Ovary (tissue), 9 donors: ENCODE measurements around the gene HIPK2. TPM values are rescaled to one million over a fixed set of nuclear protein-coding genes. Genes with fewer than 3 reads are reported as not detected.

Source experiments
- DNase-seq, 5 donors: peaks; one replicate each; pipeline ENCODE4 v3.0.0-alpha.2; 2019 to 2020
- H3K27ac ChIP-seq, 2 donors: fragments of 200-600 bp; one replicate each; pipeline versions ENCODE4 v1.5.1 to v1.8.0; 2019 to 2022
- H3K27me3 ChIP-seq: fragments of 200-600 bp; one replicate; pipeline ENCODE4 v1.8.0; 2022
- H3K36me3 ChIP-seq: fragments of 200-600 bp; sonication (generic); one replicate; pipeline ENCODE4 v1.5.1; 2019
- H3K4me1 ChIP-seq: one replicate; pipeline ENCODE4 v1.8.1; 2013; ENCODE audit warnings: mild to moderate bottlenecking, moderate library complexity; ENCODE audit not compliant: insufficient read depth
- H3K4me3 ChIP-seq: fragments of 200-600 bp; sonication (generic); one replicate; pipeline ENCODE4 v1.5.1; 2017
- H3K9me3 ChIP-seq, 2 donors: fragments of 200-600 bp in 1 of 2; sonication (generic) in 1 of 2; one replicate each; pipeline versions ENCODE4 v1.5.1 to v1.8.1; 2013 to 2019; ENCODE audit warnings: mild to moderate bottlenecking in 1 of 2, moderate library complexity in 1 of 2
- EP300 ChIP-seq: sonication (generic); formaldehyde crosslinking; IDR thresholded peaks from one replicate; pipeline ENCODE4 v1.6.1; 2017; ENCODE audit warnings: antibody characterized with exemption
- POLR2A ChIP-seq: fragments of 450-650 bp; IDR thresholded peaks from one replicate; pipeline ENCODE4 v1.6.1; 2017; ENCODE audit warnings: antibody characterized with exemption, mild to moderate bottlenecking, moderate library complexity
- WGBS, 3 donors: extraction: QIAGEN DNeasy Blood & Tissue Kit in 1 of 3; methylation state at CpG; one replicate each; pipeline versions ENCODE4 v1.1.5 to v1.1.7; 2013 to 2017; 5-methylcytosine and 5-hydroxymethylcytosine counted together
- intact Hi-C, 4 donors: fragments of 100-400 bp; cut with DNase I; formaldehyde crosslinking; loops; one replicate each; pipeline versions ENCODE4 v1.11.0 to v1.15.1; 2022 to 2023
- polyA plus RNA-seq, 2 donors: library from polyadenylated mRNA; stranded (reverse); fragments of 200-250 nt in 1 of 2; fragments of 350-450 nt in 1 of 2; fragmentation: Illumina TruSeq in 1 of 2; extraction: RNeasy Lipid Tissue Mini Kit (QIAGEN cat#74804) in 1 of 2; gene quantifications; one replicate each; pipeline ENCODE4 v1.2.3, GENCODE V29; 2013 to 2014
- total RNA-seq, 7 donors: library from RNA; depleted of rRNA in 2 of 7; stranded (reverse); fragments of >200 nt in 2 of 7; fragmentation: NEBNext Ultra II Directional in 3 of 7; extraction: Animal tissue kit (Norgen Biotek cat#: 25700) in 3 of 7; gene quantifications; one replicate each; pipeline versions ENCODE4 v1.1.0 to v1.2.4, GENCODE V29; 2016 to 2023
- TF ChIP-seq, protein P1 (sequence below), 3 donors: fragments of 450-650 bp in 2 of 3; fragments of 200-600 bp in 1 of 3; IDR thresholded peaks; one replicate each; pipeline versions ENCODE4 v1.5.1 to v1.8.0; 2016 to 2022; ENCODE audit warnings: antibody characterized with exemption in 3 of 3, mild to moderate bottlenecking in 1 of 3
- donor health status: DM: no; HTN: no; CAD: no; lungs with moderate emphysema.
- donor health status: DM: no; HTN: no; CAD: no.
- donor health status: Bipolar disorder and iron deficiency.
- donor health status: DM: yes; HTN: yes; CAD: no.
- donor health status: DM: no; HTN: no; CAD: no.
- donor health status: DM: yes; HTN: yes; CAD: no.

The HIPK2 gene
- total and polyA plus RNA-seq, 9 donors: 7.3 to 38.4 (median 28.1) TPM

- intact Hi-C loops: no loop called here
- no peaks in the 10 kb centered on the region for H3K27me3 ChIP-seq
- no peak overlapping the region for H3K27ac ChIP-seq
- WGBS, 3 donors: 87 to 93% (median 90%) methylated on average over 14 of the region's 14 CpGs
- H3K9me3 ChIP-seq: no peaks in the 10 kb centered on the region
- TF ChIP-seq, protein P1, sequence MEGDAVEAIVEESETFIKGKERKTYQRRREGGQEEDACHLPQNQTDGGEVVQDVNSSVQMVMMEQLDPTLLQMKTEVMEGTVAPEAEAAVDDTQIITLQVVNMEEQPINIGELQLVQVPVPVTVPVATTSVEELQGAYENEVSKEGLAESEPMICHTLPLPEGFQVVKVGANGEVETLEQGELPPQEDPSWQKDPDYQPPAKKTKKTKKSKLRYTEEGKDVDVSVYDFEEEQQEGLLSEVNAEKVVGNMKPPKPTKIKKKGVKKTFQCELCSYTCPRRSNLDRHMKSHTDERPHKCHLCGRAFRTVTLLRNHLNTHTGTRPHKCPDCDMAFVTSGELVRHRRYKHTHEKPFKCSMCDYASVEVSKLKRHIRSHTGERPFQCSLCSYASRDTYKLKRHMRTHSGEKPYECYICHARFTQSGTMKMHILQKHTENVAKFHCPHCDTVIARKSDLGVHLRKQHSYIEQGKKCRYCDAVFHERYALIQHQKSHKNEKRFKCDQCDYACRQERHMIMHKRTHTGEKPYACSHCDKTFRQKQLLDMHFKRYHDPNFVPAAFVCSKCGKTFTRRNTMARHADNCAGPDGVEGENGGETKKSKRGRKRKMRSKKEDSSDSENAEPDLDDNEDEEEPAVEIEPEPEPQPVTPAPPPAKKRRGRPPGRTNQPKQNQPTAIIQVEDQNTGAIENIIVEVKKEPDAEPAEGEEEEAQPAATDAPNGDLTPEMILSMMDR (IDR thresholded peaks at IDR 0.05): no peak
- TF ChIP-seq POLR2A: no peak
- no peak for TF ChIP-seq EP300
- DNase-seq: no peak
- H3K4me1 ChIP-seq: no peaks in the 10 kb centered on the region
- H3K4me3 ChIP-seq: no peak overlapping the region
- H3K36me3 ChIP-seq: no peaks in the 10 kb centered on the region
Measured at GRCh38 chr7:139567647-139568345, 210.0 kb downstream of the HIPK2 start.

- H3K4me3 ChIP-seq: no peak overlapping the region
- H3K27ac ChIP-seq: no peak overlapping the region
- intact Hi-C loops: no loop called here
- TF ChIP-seq EP300 (no peak), POLR2A (no peak)
- TF ChIP-seq, protein P1 (IDR thresholded peaks at IDR 0.05): no peak
- H3K9me3 ChIP-seq: no peaks in the 10 kb centered on the region
- no peaks in the 10 kb centered on the region for H3K36me3 ChIP-seq
- no peak for DNase-seq
- no peaks in the 10 kb centered on the region for H3K27me3 ChIP-seq
- no peaks in the 10 kb centered on the region for H3K4me1 ChIP-seq
- 89% methylated on average over 15 of the region's 15 CpGs for WGBS, 3 donors
Measured at GRCh38 chr7:139566736-139567646, 210.8 kb downstream of the HIPK2 start.

DNA sequence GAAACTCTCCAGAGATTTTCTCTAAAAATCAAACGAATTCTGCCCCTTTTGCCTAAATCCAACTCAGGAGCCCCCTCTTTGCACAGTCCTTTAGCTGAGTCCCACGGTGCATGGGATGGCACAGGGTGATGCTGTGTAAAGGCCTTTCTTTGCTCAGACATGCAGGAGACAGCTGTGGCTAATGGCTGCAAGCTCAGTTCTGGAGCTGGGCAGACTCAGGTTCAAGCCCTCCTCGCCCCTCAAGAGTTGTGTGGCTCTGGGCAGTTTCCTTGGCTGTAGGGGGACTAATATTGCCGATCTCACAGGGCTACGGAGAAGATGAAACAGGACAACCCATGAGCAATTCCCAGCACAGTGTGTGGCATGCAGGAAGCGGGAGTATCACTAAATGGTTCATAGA lies 211.7 kb downstream of the HIPK2 start:
- Histone ChIP-seq H3K4me3 (no peak overlapping the region), H3K27me3 (no peaks in the 10 kb centered on the region), H3K4me1 (no peaks in the 10 kb centered on the region), H3K9me3 (no peaks in the 10 kb centered on the region), H3K27ac (no peak overlapping the region), H3K36me3 (no peaks in the 10 kb centered on the region)
- 91 to 95% (median 93%) methylated on average over 6 of the region's 6 CpGs for WGBS, 3 donors
- intact Hi-C loops: no loop called here
- no peak for TF ChIP-seq EP300
- TF ChIP-seq, protein P1 (IDR thresholded peaks at IDR 0.05): no peak
- no peak for TF ChIP-seq POLR2A
- no peak for DNase-seq

DNA sequence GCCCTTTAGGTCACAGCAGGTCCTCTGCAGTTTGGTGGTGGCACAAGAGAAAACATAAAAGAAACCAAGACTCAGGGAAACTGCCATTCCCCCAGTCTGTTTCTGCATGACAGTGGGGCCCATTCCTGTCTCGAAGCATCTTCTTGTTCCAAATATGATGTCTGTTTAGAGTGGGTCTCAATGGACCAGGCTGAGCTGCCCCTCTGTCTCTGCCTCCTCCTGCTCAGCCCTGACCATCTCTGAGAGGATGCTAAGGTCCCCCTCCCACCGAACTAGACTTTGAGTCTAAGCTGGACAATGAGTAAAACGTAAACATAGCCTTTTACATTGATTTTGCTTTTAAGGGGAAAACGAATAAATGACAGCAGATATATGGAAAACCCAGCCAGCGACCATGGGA lies 213.9 kb downstream of the HIPK2 start:
- Histone ChIP-seq H3K27me3 (no peaks in the 10 kb centered on the region), H3K4me3 (no peak overlapping the region), H3K4me1 (no peaks in the 10 kb centered on the region), H3K27ac (no peak overlapping the region), H3K36me3 (no peaks in the 10 kb centered on the region), H3K9me3 (no peaks in the 10 kb centered on the region)
- intact Hi-C loops: no loop called here
- 90 to 94% (median 90%) methylated on average over 5 of the region's 5 CpGs for WGBS, 3 donors
- TF ChIP-seq POLR2A: no peak
- TF ChIP-seq, protein P1 (IDR thresholded peaks at IDR 0.05): no peak
- no peak for DNase-seq
